ENCODE results near the gene WNT10A.
"Not testable (repeated sequence)": the region's sequence is repeated elsewhere in the genome, so short reads cannot be mapped to it uniquely, and the experiment has no call there.

The WNT10A gene

GRCh38 chr2:218920504-218920903, 39.9 kb downstream of the WNT10A start:
- no peak overlapping the region for H3K4me3 ChIP-seq (replicated peaks; ENCODE audit: low read depth, low read length)
- DNase-seq (ENCODE audit: low read depth): no peak

GRCh38 chr2:218924757-218925156, 44.1 kb downstream of the WNT10A start:
- DNase-seq (ENCODE audit: low read depth): no peak
- H3K4me3 ChIP-seq (replicated peaks; ENCODE audit: low read depth, low read length): no peak overlapping the region
- TF ChIP-seq CTCF (IDR thresholded peaks at IDR 0.05; ENCODE audit: low read length, missing control alignments): no peak

More at GRCh38 chr2:218920504-218920903, 39.9 kb downstream of the WNT10A start:
- no peak for TF ChIP-seq CTCF (IDR thresholded peaks at IDR 0.05; ENCODE audit: low read length, missing control alignments)

GRCh38 chr2:218925434-218925833, 44.8 kb downstream of the WNT10A start:
- TF ChIP-seq CTCF (IDR thresholded peaks at IDR 0.05; ENCODE audit: low read length, missing control alignments): no peak
- DNase-seq (ENCODE audit: low read depth): no peak
- no peak overlapping the region for H3K4me3 ChIP-seq (replicated peaks; ENCODE audit: low read depth, low read length)

- no peak for DNase-seq (ENCODE audit: low read depth)
- TF ChIP-seq CTCF (IDR thresholded peaks at IDR 0.05; ENCODE audit: low read length, missing control alignments): no peak
- no peak overlapping the region for H3K4me3 ChIP-seq (replicated peaks; ENCODE audit: low read depth, low read length)
Observed at GRCh38 chr2:218927422-218927821, 46.8 kb downstream of the WNT10A start.

GRCh38 chr2:218927876-218928275, 47.2 kb downstream of the WNT10A start:
- DNase-seq (ENCODE audit: low read depth): no peak
- TF ChIP-seq CTCF (IDR thresholded peaks at IDR 0.05; ENCODE audit: low read length, missing control alignments): no peak
- H3K4me3 ChIP-seq (replicated peaks; ENCODE audit: low read depth, low read length): no peak overlapping the region

- not testable (repeated sequence) for H3K4me3 ChIP-seq (replicated peaks; ENCODE audit: low read depth, low read length); DNase-seq (ENCODE audit: low read depth)
Observed at GRCh38 chr2:218930488-218930887, 49.8 kb downstream of the WNT10A start.

GRCh38 chr2:218931751-218932150, 51.1 kb downstream of the WNT10A start:
- not testable (repeated sequence) for H3K4me3 ChIP-seq (replicated peaks; ENCODE audit: low read depth, low read length); DNase-seq (ENCODE audit: low read depth)

Data from fibroblast of pulmonary artery (primary cell).